HG03439 (cell line): ENCODE measurements around the gene SLC6A2.
"Not testable (repeated sequence)": the region's sequence is repeated elsewhere in the genome, so short reads cannot be mapped to it uniquely, and the experiment has no call there.

Experiments
- ATAC-seq: cut with Tn5 transposase; IDR thresholded peaks from one replicate; pipeline ENCODE4 v1.9.1; 2021; ENCODE audit warnings: mild to moderate bottlenecking, moderate library complexity; ENCODE audit not compliant: unreplicated experiment

Gene SLC6A2

DNA sequence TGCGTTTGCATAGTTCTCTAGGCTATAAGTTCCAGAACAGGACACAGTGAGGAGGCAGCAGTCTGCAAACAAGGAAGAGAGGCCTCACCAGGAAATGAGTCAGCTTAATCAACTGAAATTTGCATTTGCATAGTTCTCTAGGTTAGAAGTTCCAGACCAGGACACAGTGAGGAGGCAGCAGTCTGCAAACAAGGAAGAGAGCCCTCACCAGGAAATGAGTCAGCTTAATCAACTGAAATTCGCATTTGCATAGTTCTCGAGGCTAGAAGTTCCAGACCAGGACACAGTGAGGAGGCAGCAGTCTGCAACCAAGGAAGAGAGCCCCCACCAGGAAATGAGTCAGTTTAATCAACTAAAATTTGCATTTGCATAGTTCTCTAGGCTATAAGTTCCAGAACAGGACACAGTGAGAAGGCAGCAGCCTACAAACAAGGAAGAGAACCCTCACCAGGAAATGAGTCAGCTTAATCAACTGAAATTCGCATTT is 97.4 kb downstream of the SLC6A2 start:
- not testable (repeated sequence) for ATAC-seq
